ENCODE results near the gene ARL6IP5. TPM values are rescaled to one million over a fixed set of nuclear protein-coding genes. Genes with fewer than 3 reads are reported as not detected.

Gene ARL6IP5
- polyA plus RNA-seq, 3 donors, result 69.3 to 458 (median 430) TPM

- Histone ChIP-seq H3K36me3 (replicated peaks in 1 of 2; ENCODE audit: control insufficient read depth in 1 of 2, insufficient read depth in 2 of 2, low read length in 2 of 2) (no peaks in the 10 kb centered on the region), H3K4me1 (ENCODE audit: control insufficient read depth in 1 of 2, insufficient read depth in 2 of 2, low read length in 2 of 2) (no peaks in the 10 kb centered on the region), H3K79me2 (ENCODE audit: insufficient read depth, low read length) (no peaks in the 10 kb centered on the region), H3K9me3 (replicated peaks in 1 of 2; ENCODE audit: control insufficient read depth in 1 of 2, insufficient read depth in 1 of 2, low read length in 2 of 2) (no peaks in the 10 kb centered on the region), H3K4me3 (replicated peaks in 1 of 3; ENCODE audit: low read depth in 2 of 3, low read length in 3 of 3) (no peak overlapping the region), H3K27me3 (ENCODE audit: control insufficient read depth in 2 of 2, insufficient read depth in 2 of 2, low read length in 2 of 2) (no peaks in the 10 kb centered on the region), H2AFZ (ENCODE audit: insufficient read depth, low read depth, low read length, poor library complexity, severe bottlenecking) (no peak overlapping the region), H3K9ac (ENCODE audit: insufficient read depth, low read length, poor library complexity, severe bottlenecking) (no peak overlapping the region), H3K27ac (ENCODE audit: low read depth in 1 of 2, low read length in 2 of 2) (no peak overlapping the region), H4K20me1 (ENCODE audit: insufficient read depth, low read length) (no peaks in the 10 kb centered on the region), H3K4me2 (replicated peaks; ENCODE audit: extremely low read depth, low read length, poor library complexity, severe bottlenecking) (no peak overlapping the region)
- H3K36me3 Mint-ChIP-seq, result no peaks in the 10 kb centered on the region
- no peak overlapping the region for H3K4me3 Mint-ChIP-seq
- peaks cover 0 to 3% (median 1%) of the 10 kb centered on the region in 3 donors for H3K27me3 Mint-ChIP-seq (ENCODE audit: low read depth in 3 of 3)
- WGBS (ENCODE audit: insufficient coverage), result no CpG with 5 or more reads among the region's 2 CpGs
- intact Hi-C loops (cut with micrococcal nuclease), result no loop called here
- TF ChIP-seq CTCF (IDR thresholded peaks at IDR 0.05), result no peak
- H3K4me1 Mint-ChIP-seq, result peaks cover 2% of the 10 kb centered on the region
- H3K27ac Mint-ChIP-seq, result no peak overlapping the region
- H3K9me3 Mint-ChIP-seq, result no peaks in the 10 kb centered on the region
- DNase-seq, result no peak
Measured at GRCh38 chr3:69115731-69116130, 31.0 kb downstream of the ARL6IP5 start.

- DNase-seq, result no peak
- Mint-ChIP-seq H3K36me3 (no peaks in the 10 kb centered on the region), H3K4me1 (peaks cover 4% of the 10 kb centered on the region), H3K9me3 (no peaks in the 10 kb centered on the region), H3K4me3 (no peak overlapping the region), H3K27me3 (ENCODE audit: low read depth in 3 of 3) (peaks cover 0 to 3% (median 1%) of the 10 kb centered on the region in 3 donors), H3K27ac (no peak overlapping the region)
- no peaks in the 10 kb centered on the region for H3K4me1 ChIP-seq (ENCODE audit: control insufficient read depth in 1 of 2, insufficient read depth in 2 of 2, low read length in 2 of 2)
- no peak for TF ChIP-seq CTCF (IDR thresholded peaks at IDR 0.05)
- no peaks in the 10 kb centered on the region for H3K27me3 ChIP-seq (ENCODE audit: control insufficient read depth in 2 of 2, insufficient read depth in 2 of 2, low read length in 2 of 2)
- H3K27ac ChIP-seq (ENCODE audit: low read depth in 1 of 2, low read length in 2 of 2), result no peak overlapping the region
- intact Hi-C loops (cut with micrococcal nuclease), result no loop called here
- H3K36me3 ChIP-seq (replicated peaks in 1 of 2; ENCODE audit: control insufficient read depth in 1 of 2, insufficient read depth in 2 of 2, low read length in 2 of 2), result no peaks in the 10 kb centered on the region
- no peak overlapping the region for H3K4me3 ChIP-seq (replicated peaks in 1 of 3; ENCODE audit: low read depth in 2 of 3, low read length in 3 of 3)
- no peaks in the 10 kb centered on the region for H3K9me3 ChIP-seq (replicated peaks in 1 of 2; ENCODE audit: control insufficient read depth in 1 of 2, insufficient read depth in 1 of 2, low read length in 2 of 2)
- H3K9ac ChIP-seq (ENCODE audit: insufficient read depth, low read length, poor library complexity, severe bottlenecking), result no peak overlapping the region
- 100% methylated on average over 3 of the region's 4 CpGs for WGBS (ENCODE audit: insufficient coverage)
- H2AFZ ChIP-seq (ENCODE audit: insufficient read depth, low read depth, low read length, poor library complexity, severe bottlenecking), result no peak overlapping the region
- H3K4me2 ChIP-seq (replicated peaks; ENCODE audit: extremely low read depth, low read length, poor library complexity, severe bottlenecking), result no peak overlapping the region
- no peaks in the 10 kb centered on the region for H3K79me2 ChIP-seq (ENCODE audit: insufficient read depth, low read length)
- H4K20me1 ChIP-seq (ENCODE audit: insufficient read depth, low read length), result no peaks in the 10 kb centered on the region
Measured at GRCh38 chr3:69116162-69116561, 31.4 kb downstream of the ARL6IP5 start.
